A673 (cell line): ENCODE measurements around the gene MAPK8IP1. TPM values are rescaled to one million over a fixed set of nuclear protein-coding genes. Genes with fewer than 3 reads are reported as not detected.

Source experiments
- BruUV-seq: library from RNA; stranded (reverse); fragments of 400-500 nt; replicated peaks from 2 replicates; lab custom pipeline; 2021; lab: Mats Ljungman, UMichigan
- CTCF ChIA-PET: fragments of 300-600 bp; sonication (Branson Sonifier 250); formaldehyde crosslinking; loops from one replicate; lab custom pipeline; 2022; ENCODE audit warnings: antibody characterized with exemption; lab: Charles Lee
- POLR2A ChIA-PET: fragments of 300-600 bp; sonication (Branson Sonifier 250); formaldehyde crosslinking; loops from one replicate; lab custom pipeline; 2022; ENCODE audit warnings: antibody characterized with exemption; ENCODE audit not compliant: low non-redundant PET; lab: Charles Lee
- DNase-seq: peaks from one replicate; pipeline ENCODE4 v3.0.0-alpha.2; 2015; ENCODE audit warnings: low spot score
- H3K27ac ChIP-seq: fragments of 200-600 bp; sonication (generic); 2 replicates; pipeline ENCODE4 v1.5.1; 2016; ENCODE audit warnings: mixed run types, low read depth, mild to moderate bottlenecking, mixed read lengths, antibody characterized with exemption, low read length; ENCODE audit not compliant: poor library complexity, severe bottlenecking
- H3K27me3 ChIP-seq: fragments of 200-600 bp; sonication (generic); replicated peaks from 2 replicates; pipeline ENCODE4 v1.6.1; 2017; ENCODE audit warnings: mixed run types, low read depth, mild to moderate bottlenecking, mixed read lengths, antibody characterized with exemption, low read length; ENCODE audit not compliant: insufficient read depth, poor library complexity
- H3K36me3 ChIP-seq: fragments of 200-600 bp; sonication (generic); 2 replicates; pipeline ENCODE4 v1.6.1; 2016; ENCODE audit warnings: mixed run types, mild to moderate bottlenecking, mixed read lengths, antibody characterized with exemption, low read length; ENCODE audit not compliant: insufficient read depth, poor library complexity, severe bottlenecking
- H3K4me1 ChIP-seq: fragments of 200-600 bp; sonication (generic); 2 replicates; pipeline ENCODE4 v1.6.1; 2017; ENCODE audit warnings: mixed run types, mild to moderate bottlenecking, mixed read lengths, antibody characterized with exemption, low read length; ENCODE audit not compliant: insufficient read depth, poor library complexity, severe bottlenecking
- H3K4me3 ChIP-seq: fragments of 200-600 bp; sonication (generic); 2 replicates; pipeline ENCODE4 v1.5.1; 2016; ENCODE audit warnings: low read depth, mixed run types, mild to moderate bottlenecking, mixed read lengths, low read length; ENCODE audit not compliant: poor library complexity, severe bottlenecking
- H3K9me3 ChIP-seq: fragments of 200-600 bp; sonication (generic); 2 replicates; pipeline ENCODE4 v1.6.1; 2016; ENCODE audit warnings: mixed run types, low read depth, mild to moderate bottlenecking, mixed read lengths, antibody characterized with exemption, low read length; ENCODE audit not compliant: poor library complexity, severe bottlenecking
- EZH2 ChIP-seq: fragments of 200-600 bp; sonication (generic); IDR thresholded peaks from 2 replicates; pipeline ENCODE4 v1.6.1; 2017; ENCODE audit warnings: borderline replicate concordance, low read depth, mild to moderate bottlenecking, mixed read lengths, antibody characterized with exemption, low read length; ENCODE audit not compliant: poor library complexity, severe bottlenecking
- intact Hi-C: fragments of 100-400 bp; cut with micrococcal nuclease; formaldehyde crosslinking; loops from one replicate; pipeline ENCODE4 v1.10.0; 2022; ENCODE audit not compliant: unreplicated experiment
- total RNA-seq: library from RNA; stranded (reverse); gene quantifications from 2 replicates; pipeline ENCODE4 v1.2.3, GENCODE V29; 2021
- TF ChIP-seq, protein P1 (sequence below): fragments of 300-800, 200-600 bp; sonication (generic); conservative IDR thresholded peaks from 2 replicates; pipeline ENCODE4 v1.5.1; 2017; ENCODE audit warnings: low read depth, mild to moderate bottlenecking, antibody characterized with exemption, low read length, moderate library complexity, mixed read lengths

Gene MAPK8IP1
- total RNA-seq, 1 experiment from 2014 or later = 46.0 TPM

DNA sequence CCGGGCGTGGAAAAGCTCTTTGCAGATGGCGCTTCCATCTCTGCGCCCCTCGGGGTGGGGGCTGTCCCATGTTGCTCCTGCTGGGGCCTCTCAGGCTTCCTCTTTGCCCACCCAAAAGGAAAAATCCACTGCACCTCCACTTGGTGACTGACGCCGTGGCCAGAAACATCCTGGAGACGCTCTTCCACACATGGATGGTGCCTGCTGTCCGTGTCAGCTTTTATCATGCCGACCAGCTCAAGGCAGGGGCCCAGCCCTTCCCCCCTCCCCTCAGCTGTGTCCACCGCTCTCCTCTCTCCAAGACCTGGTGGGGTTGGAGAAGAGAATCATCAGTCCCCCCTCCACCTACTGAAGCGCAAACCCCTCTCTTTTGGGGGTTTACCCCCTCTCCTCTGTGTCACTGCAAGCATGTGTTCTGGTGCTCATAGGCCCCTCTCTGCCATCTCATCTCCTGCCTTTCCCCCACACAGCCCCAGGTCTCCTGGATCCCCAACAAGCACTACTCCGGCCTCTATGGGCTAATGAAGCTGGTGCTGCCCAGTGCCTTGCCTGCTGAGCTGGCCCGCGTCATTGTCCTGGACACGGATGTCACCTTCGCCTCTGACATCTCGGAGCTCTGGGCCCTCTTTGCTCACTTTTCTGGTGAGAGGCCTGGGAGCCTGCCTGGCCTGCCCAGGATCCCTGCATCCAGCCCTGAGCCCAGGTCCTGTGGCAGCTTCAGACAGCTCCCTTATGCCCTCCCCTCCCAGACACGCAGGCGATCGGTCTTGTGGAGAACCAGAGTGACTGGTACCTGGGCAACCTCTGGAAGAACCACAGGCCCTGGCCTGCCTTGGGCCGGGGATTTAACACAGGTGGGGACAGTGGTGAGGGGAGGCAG is 38.8 kb downstream of the MAPK8IP1 start:
- Histone ChIP-seq H3K36me3 (no peaks in the 10 kb centered on the region), H3K27ac (no peak overlapping the region), H3K9me3 (no peaks in the 10 kb centered on the region), H3K4me1 (peaks cover 7% of the 10 kb centered on the region), H3K4me3 (no peak overlapping the region), H3K27me3 (no peaks in the 10 kb centered on the region)
- intact Hi-C loops = no loop called here
- ChIA-PET POLR2A (interaction anchor here (0.5 kb wide), 1 partner anchor 410 kb away, joined by 5 read pairs; no protein-coding TSS in a partner anchor), CTCF (interaction anchor here (0.7 to 0.8 kb wide), 2 partner anchors 39 to 71 kb away, joined by 3 to 4 read pairs; no protein-coding TSS in a partner anchor)
- BruUV-seq = no TSS peak
- TF ChIP-seq, protein P1, sequence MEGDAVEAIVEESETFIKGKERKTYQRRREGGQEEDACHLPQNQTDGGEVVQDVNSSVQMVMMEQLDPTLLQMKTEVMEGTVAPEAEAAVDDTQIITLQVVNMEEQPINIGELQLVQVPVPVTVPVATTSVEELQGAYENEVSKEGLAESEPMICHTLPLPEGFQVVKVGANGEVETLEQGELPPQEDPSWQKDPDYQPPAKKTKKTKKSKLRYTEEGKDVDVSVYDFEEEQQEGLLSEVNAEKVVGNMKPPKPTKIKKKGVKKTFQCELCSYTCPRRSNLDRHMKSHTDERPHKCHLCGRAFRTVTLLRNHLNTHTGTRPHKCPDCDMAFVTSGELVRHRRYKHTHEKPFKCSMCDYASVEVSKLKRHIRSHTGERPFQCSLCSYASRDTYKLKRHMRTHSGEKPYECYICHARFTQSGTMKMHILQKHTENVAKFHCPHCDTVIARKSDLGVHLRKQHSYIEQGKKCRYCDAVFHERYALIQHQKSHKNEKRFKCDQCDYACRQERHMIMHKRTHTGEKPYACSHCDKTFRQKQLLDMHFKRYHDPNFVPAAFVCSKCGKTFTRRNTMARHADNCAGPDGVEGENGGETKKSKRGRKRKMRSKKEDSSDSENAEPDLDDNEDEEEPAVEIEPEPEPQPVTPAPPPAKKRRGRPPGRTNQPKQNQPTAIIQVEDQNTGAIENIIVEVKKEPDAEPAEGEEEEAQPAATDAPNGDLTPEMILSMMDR = no peak
- TF ChIP-seq EZH2 = no peak
- DNase-seq = no peak

- CTCF ChIA-PET = interaction anchor here (0.7 to 0.8 kb wide), 2 partner anchors 38 to 71 kb away, joined by 3 to 4 read pairs; no protein-coding TSS in a partner anchor
- peaks cover 7% of the 10 kb centered on the region for H3K4me1 ChIP-seq
These were observed 39.5 kb downstream of the MAPK8IP1 start for GRCh38 chr11:45924927-45925326.

DNA sequence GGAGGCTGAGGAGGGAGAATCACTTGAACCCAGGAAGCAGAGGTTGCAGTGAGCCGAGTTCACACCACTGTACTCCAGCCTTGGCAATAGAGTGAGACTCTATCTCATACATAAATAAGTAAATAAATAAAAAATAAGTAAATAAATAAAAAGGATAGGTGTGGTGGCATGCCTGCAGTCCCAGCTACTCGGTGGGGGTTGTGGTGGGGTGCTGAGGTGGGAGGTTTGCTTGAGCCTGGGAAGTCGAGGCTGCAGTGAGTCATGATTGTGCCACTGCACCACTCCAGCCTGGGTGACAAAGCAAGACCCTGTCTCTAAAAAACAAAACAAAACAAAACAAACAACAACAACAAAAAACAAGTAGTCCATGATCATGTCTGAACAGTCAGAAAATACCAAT is 40.1 kb downstream of the MAPK8IP1 start:
- Histone ChIP-seq H3K4me1 (peaks cover 7% of the 10 kb centered on the region), H3K27me3 (no peaks in the 10 kb centered on the region), H3K4me3 (no peak overlapping the region), H3K27ac (no peak overlapping the region), H3K36me3 (no peaks in the 10 kb centered on the region), H3K9me3 (no peaks in the 10 kb centered on the region)
- intact Hi-C loops = no loop called here
- no peak for DNase-seq
- POLR2A ChIA-PET = no interaction called here
- CTCF ChIA-PET = no interaction called here
- no TSS peak for BruUV-seq
- TF ChIP-seq, protein P1 = no peak
- TF ChIP-seq EZH2 = no peak

More at GRCh38 chr11:45924927-45925326, 39.5 kb downstream of the MAPK8IP1 start:
- no peak for DNase-seq
- intact Hi-C loops = no loop called here
- Histone ChIP-seq H3K27me3 (no peaks in the 10 kb centered on the region), H3K27ac (no peak overlapping the region), H3K4me3 (no peak overlapping the region), H3K9me3 (no peaks in the 10 kb centered on the region), H3K36me3 (no peaks in the 10 kb centered on the region)
- TF ChIP-seq, protein P1 = no peak
- TF ChIP-seq EZH2 = no peak
- TSS peak; percentile 36 for BruUV-seq
- POLR2A ChIA-PET = no interaction called here
